SH-SY5Y (cell line): ENCODE data around the gene DGKG.

Experiments
- GATA2 ChIP-seq: IDR thresholded peaks from 2 replicates; pipeline ENCODE4 v1.6.1; 2011; ENCODE audit warnings: mild to moderate bottlenecking, low read depth, low read length
- GATA3 ChIP-seq: IDR thresholded peaks from 2 replicates; pipeline ENCODE4 v1.6.1; 2011; ENCODE audit warnings: low read depth, mild to moderate bottlenecking, low read length, moderate library complexity

DNA sequence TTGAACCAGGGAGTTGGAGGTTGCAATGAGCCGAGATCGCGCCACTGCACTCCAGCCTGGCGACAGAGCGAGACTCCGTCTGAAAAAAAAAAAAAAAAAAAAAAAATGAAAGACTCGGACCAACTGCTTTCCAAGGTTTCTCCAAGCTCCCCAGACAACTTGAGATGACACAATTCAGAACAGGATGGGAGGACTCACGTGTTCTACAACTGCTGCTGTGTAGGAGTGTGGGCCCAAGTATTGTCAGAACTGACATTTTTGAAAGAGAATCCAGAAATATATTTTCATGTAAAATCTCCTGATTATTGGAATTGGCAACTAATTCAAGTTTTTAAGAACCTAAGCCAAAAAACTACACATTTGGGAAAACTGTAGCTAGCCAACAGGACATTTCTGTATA, 143.6 kb downstream of the DGKG start:
- TF ChIP-seq GATA2 = no peak
- no peak for TF ChIP-seq GATA3
